Aorta (tissue), 5 donors: Measurements from ENCODE around the gene USP12. TPM values are rescaled to one million over a fixed set of nuclear protein-coding genes. Genes with fewer than 3 reads are reported as not detected.

Experiments
- ATAC-seq: fragments of 200-7000 bp; cut with Tn5 transposase; one replicate; pipeline ENCODE4 v1.9.1; 2022; ENCODE audit warnings: moderate library complexity; ENCODE audit not compliant: low FRiP score
- DNase-seq, 2 donors: peaks; one replicate each; pipeline ENCODE4 v3.0.0-alpha.2; 2020
- H3K27ac ChIP-seq, 2 donors: one replicate each; pipeline ENCODE4 v1.5.1; 2013; ENCODE audit warnings: low read length in 2 of 2, mild to moderate bottlenecking in 2 of 2, moderate library complexity in 2 of 2, control low read depth in 1 of 2, inconsistent platforms in 1 of 2, low read depth in 1 of 2
- H3K27me3 ChIP-seq, 2 donors: one replicate each; pipeline ENCODE4 v1.6.1; 2013; ENCODE audit warnings: control low read depth in 1 of 2, low read length in 1 of 2, mild to moderate bottlenecking in 1 of 2, moderate library complexity in 1 of 2; ENCODE audit not compliant: insufficient read depth in 2 of 2, control insufficient read depth in 1 of 2
- H3K36me3 ChIP-seq, 2 donors: one replicate each; pipeline ENCODE4 v1.6.1; 2013; ENCODE audit warnings: control low read depth in 1 of 2, low read length in 1 of 2, mild to moderate bottlenecking in 1 of 2; ENCODE audit not compliant: insufficient read depth in 2 of 2, control insufficient read depth in 1 of 2
- H3K4me1 ChIP-seq, 2 donors: one replicate each; pipeline ENCODE4 v1.6.1; 2013; ENCODE audit warnings: low read length in 2 of 2, control low read depth in 1 of 2, mild to moderate bottlenecking in 1 of 2, moderate library complexity in 1 of 2; ENCODE audit not compliant: insufficient read depth in 2 of 2, control insufficient read depth in 1 of 2
- H3K4me3 ChIP-seq, 2 donors: one replicate each; pipeline ENCODE4 v1.5.1; 2013; ENCODE audit warnings: low read length in 2 of 2, control low read depth in 1 of 2, mild to moderate bottlenecking in 1 of 2
- H3K9me3 ChIP-seq: one replicate; pipeline ENCODE4 v1.6.1; 2013; ENCODE audit warnings: mild to moderate bottlenecking, low read length; ENCODE audit not compliant: control insufficient read depth
- WGBS, 2 donors: extraction: QIAGEN DNeasy Blood & Tissue Kit; methylation state at CpG; one replicate each; pipeline ENCODE4 v1.1.7; 2013; 5-methylcytosine and 5-hydroxymethylcytosine counted together
- intact Hi-C, 2 donors: fragments of 100-400 bp; cut with DNase I; formaldehyde crosslinking; loops; one replicate each; pipeline versions ENCODE4 v1.14.2 to v1.15.0; 2022
- polyA plus RNA-seq, 2 donors: library from polyadenylated mRNA; stranded (reverse); fragments of 200-250 nt; gene quantifications; one replicate each; pipeline ENCODE4 v1.2.3, GENCODE V29; 2013
- total RNA-seq, 2 donors: library from RNA; stranded (reverse); fragmentation: NEBNext Ultra II Directional; extraction: Animal tissue kit (Norgen Biotek cat#: 25700); gene quantifications; one replicate each; pipeline ENCODE4 v1.2.1, GENCODE V29; 2021
- donor health status: healthy with polysubstance abuse.
- donor health status: Bipolar disorder and iron deficiency.
- donor health status: DM: no; HTN: no; CAD: no.
- donor health status: DM: no; HTN: no; CAD: no.
- donor health status: DM: yes; HTN: yes; CAD: no.

Gene USP12
- total and polyA plus RNA-seq, 4 donors = 18.2 to 47.2 (median 39.6) TPM

DNA sequence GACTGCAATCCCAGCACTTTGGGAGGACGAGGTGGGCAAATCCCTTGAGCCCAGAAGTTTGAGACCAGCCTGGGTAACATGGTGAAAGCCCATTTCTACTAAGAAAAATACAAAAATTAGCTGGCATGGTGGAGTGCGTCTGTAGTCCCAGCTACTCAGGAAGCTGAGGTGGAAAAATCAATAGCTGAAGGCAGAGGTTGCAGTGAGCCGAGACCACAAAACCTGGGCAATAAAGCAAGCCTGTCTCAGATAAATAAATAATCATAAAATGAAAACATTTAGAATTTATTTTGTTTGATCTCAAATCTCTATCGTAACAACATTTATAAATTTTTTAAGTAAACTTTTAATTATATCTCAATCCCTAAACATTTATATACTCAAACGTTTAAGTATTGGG is 36.6 kb downstream of the USP12 start:
- Histone ChIP-seq H3K4me1 (peaks cover 0 to 5% of the 10 kb centered on the region in 2 donors), H3K4me3 (no peak overlapping the region), H3K36me3 (no peaks in the 10 kb centered on the region), H3K27me3 (no peaks in the 10 kb centered on the region), H3K27ac (no peak overlapping the region), H3K9me3 (no peaks in the 10 kb centered on the region)
- 77 to 81% methylated on average over 5 of the region's 5 CpGs for WGBS, 2 donors
- DNase-seq = no peak
- intact Hi-C loops = no loop called here
- no peak for ATAC-seq

- H3K9me3 ChIP-seq = peaks cover 2% of the 10 kb centered on the region
- H3K27ac ChIP-seq = no peak overlapping the region
- H3K4me3 ChIP-seq = no peak overlapping the region
- DNase-seq (no peak), ATAC-seq (no peak)
- intact Hi-C loops = no loop called here
- H3K36me3 ChIP-seq = no peaks in the 10 kb centered on the region
- H3K4me1 ChIP-seq = peaks cover 0 to 5% of the 10 kb centered on the region in 2 donors
- H3K27me3 ChIP-seq = no peaks in the 10 kb centered on the region
- 89 to 95% methylated on average over 2 of the region's 2 CpGs for WGBS, 2 donors
Observed at GRCh38 chr13:27133889-27134288, 37.7 kb downstream of the USP12 start.

- intact Hi-C loops = no loop called here
- no peaks in the 10 kb centered on the region for H3K27me3 ChIP-seq
- ATAC-seq (no peak), DNase-seq (no peak)
- H3K36me3 ChIP-seq = no peaks in the 10 kb centered on the region
- H3K4me1 ChIP-seq = peaks cover 0 to 9% of the 10 kb centered on the region in 2 donors
- no peak overlapping the region for H3K27ac ChIP-seq
- WGBS, 2 donors = 91 to 97% methylated on average over 5 of the region's 5 CpGs
- no peak overlapping the region for H3K4me3 ChIP-seq
- H3K9me3 ChIP-seq = peaks cover 2% of the 10 kb centered on the region
Observed at GRCh38 chr13:27132538-27132937, 39.1 kb downstream of the USP12 start.

DNA sequence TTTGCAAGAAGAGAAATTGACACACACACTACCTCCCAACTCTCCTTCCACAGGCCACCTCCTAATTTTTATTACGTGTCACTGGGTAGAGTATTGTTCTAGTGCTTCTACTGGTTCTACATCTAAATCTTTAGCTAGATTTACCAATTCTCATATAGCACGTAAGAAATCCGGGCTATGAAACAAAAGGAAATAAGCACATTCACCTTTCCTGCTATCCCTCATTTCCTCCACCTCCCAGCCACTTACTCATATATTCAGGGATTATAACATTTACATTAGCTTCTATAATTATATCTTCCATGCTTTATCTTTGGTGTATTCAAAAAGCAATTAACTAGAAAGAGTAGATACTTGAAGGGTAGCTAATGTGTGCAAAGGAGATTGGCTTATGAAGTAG is 39.7 kb downstream of the USP12 start:
- ATAC-seq = no peak
- H3K4me1 ChIP-seq = peaks cover 2 to 12% of the 10 kb centered on the region in 2 donors
- no peaks in the 10 kb centered on the region for H3K27me3 ChIP-seq
- 91 to 97% methylated on average over 3 of the region's 3 CpGs for WGBS, 2 donors
- intact Hi-C loops = no loop called here
- no peak overlapping the region for H3K27ac ChIP-seq
- H3K9me3 ChIP-seq = peaks cover 2% of the 10 kb centered on the region
- no peak overlapping the region for H3K4me3 ChIP-seq
- DNase-seq = no peak
- H3K36me3 ChIP-seq = no peaks in the 10 kb centered on the region

DNA sequence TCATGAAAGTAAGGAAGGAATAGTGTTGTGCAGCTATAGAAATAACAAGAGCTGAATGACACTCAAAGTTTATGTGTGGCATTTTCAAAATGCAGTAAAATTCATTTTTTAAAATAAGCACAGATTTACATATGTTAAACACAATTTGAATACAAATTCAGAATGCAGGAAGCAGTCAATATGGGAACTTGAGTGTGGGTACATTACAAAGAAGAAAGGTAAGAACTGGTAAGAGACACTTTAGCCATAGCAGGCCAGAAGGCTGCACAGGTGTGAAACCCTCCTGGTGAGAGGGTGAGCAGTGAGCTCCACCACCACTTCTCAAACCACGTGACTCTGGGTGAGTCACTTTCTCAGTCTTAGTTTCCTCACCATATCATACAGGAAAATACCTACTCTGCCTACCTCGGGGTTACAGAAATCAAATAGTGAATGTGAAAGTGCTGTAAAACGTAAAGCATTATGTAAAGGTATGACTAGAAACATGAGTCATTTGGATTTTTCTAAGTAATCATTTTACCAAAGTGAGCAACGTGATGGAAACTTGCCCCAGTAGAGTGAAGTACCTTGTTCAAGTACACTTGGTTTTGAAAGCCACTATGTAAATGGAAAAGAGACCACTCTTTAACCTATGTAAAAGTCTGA is 40.5 kb downstream of the USP12 start:
- Histone ChIP-seq H3K4me3 (no peak overlapping the region), H3K27me3 (no peaks in the 10 kb centered on the region), H3K4me1 (peaks cover 2 to 17% of the 10 kb centered on the region in 2 donors), H3K36me3 (no peaks in the 10 kb centered on the region), H3K27ac (no peak overlapping the region), H3K9me3 (peaks cover 2% of the 10 kb centered on the region)
- DNase-seq (no peak), ATAC-seq (no peak)
- intact Hi-C loops = no loop called here
- whole genome bisulfite sequencing, 2 donors = 46 to 61% methylated on average over 4 of the region's 4 CpGs

DNA sequence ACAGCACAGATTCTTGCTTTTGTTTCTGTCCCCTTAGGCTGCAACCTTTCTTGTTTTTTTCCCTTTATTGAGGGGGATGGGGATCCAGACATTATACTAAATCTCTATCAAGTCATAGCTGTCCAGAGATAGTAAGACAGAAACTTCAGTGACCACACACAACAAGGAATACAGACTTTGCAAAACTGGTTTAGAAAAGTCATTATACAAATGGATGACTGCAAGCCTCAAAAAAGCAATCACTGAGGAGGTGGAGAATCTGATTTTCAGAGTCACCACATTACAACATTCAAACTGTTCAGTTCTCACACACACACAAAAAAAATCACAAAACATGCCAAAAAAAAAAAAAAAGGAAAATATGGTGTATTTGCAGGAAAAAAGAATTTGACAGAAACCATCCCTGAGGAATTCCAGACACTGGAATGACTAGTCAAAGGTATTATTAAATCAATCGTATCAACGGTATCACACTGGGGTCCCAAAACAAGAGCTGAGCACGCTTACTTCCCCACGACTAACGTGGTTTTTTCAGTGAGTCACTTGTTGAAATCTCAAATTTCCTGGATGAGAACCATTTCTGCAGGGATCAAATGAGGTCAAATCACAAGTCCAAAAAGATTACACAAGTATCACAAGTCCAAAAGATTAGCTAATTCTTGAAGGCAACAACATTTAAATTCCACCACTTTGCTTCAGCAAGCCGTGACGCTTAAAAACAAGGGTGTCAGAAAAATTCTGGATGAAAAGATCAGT is 41.2 kb downstream of the USP12 start:
- H3K4me3 ChIP-seq = no peak overlapping the region
- intact Hi-C loops = no loop called here
- no peaks in the 10 kb centered on the region for H3K27me3 ChIP-seq
- H3K36me3 ChIP-seq = no peaks in the 10 kb centered on the region
- ATAC-seq (peak; percentile 75), DNase-seq (no peak)
- 4 to 6% methylated on average over 7 of the region's 7 CpGs for WGBS, 2 donors
- peaks cover 2 to 14% of the 10 kb centered on the region in 2 donors for H3K4me1 ChIP-seq
- peaks cover 2% of the 10 kb centered on the region for H3K9me3 ChIP-seq
- H3K27ac ChIP-seq = peak overlapping the region; percentile 14 to 32

DNA sequence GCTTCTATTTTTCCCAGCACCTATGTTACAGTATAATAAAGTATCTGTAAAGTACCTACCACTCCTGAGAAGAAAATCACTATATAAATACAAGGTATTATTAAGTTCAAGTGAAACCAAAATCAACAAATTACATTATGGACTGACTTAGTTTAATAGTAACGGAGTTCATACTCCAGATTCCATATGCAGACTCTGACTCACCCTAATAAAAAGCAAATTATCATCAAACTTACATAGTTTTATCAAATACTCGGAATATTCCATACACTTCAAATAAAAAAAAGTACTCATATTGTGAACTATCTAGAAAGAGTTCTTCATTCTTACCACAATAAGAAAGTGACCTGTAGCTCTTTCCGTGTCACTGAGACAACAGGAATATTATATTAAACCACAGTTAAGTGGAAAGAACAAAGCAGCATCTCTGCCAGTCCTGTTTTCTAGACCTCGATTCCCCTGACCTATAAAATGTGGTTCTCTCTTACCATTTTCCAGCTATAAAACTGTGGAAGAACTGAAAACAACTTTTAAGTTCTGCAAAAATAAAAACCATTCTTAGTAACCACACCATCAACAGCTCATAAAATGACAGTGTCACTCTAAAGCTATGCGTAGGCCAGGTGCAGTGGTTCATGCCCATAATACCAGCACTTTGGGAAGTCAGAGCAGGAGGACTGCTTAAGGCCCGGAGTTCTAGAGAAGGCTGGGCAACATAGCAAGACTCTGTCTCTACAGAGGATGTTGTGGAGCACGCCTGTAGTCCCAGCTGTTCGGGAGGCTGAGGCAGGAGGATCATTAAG is 42.6 kb downstream of the USP12 start:
- Histone ChIP-seq H3K4me1 (peaks cover 2 to 14% of the 10 kb centered on the region in 2 donors), H3K27ac (no peak overlapping the region)
- intact Hi-C loops = loop anchor here in 1 of 2 donors (5.0 kb wide), 1 partner anchor 38 kb away; no protein-coding TSS in a partner anchor

DNA sequence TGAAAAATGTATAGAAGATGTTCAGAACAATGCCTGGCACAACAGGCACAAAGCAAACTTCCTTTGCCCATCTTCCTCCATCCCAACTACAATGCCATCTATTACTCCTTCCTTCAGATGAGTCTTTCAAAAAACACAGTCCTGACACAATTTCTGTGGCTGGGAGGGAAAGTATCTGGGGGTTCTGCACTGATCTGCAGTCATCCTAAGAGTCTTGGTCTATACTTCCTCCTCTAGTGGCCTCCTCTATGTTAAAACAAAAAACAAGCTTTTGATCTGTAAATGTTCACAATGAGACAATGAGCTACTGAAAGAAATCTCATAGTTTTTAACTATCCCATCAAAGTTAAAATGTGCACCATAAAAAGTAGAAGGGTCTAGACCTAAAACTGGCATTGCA is 44.8 kb downstream of the USP12 start:
- Histone ChIP-seq H3K4me1 (peaks cover 2 to 14% of the 10 kb centered on the region in 2 donors), H3K9me3 (peaks cover 2% of the 10 kb centered on the region), H3K27ac (no peak overlapping the region), H3K4me3 (no peak overlapping the region), H3K27me3 (no peaks in the 10 kb centered on the region), H3K36me3 (no peaks in the 10 kb centered on the region)
- DNase-seq = no peak
- ATAC-seq = no peak
- intact Hi-C loops = loop anchor here in 1 of 2 donors (5.0 kb wide), 1 partner anchor 40 kb away; no protein-coding TSS in a partner anchor

More for the DNA sequence above, 42.6 kb downstream of the USP12 start:
- H3K36me3 ChIP-seq = no peaks in the 10 kb centered on the region
- no peaks in the 10 kb centered on the region for H3K27me3 ChIP-seq
- 71 to 76% methylated on average over 8 of the region's 8 CpGs for WGBS, 2 donors
- ATAC-seq (no peak), DNase-seq (no peak)
- peaks cover 2% of the 10 kb centered on the region for H3K9me3 ChIP-seq
- H3K4me3 ChIP-seq = no peak overlapping the region
